AG10803 (cell line): Measurements from ENCODE around the gene SYNPO.
A peak's percentile ranks its signal among the peaks of the same experiment; 100 is the strongest.

Source experiments
- DNase-seq: peaks from one replicate; pipeline ENCODE4 v3.0.0; 2010; ENCODE audit warnings: low read depth
- H3K4me3 ChIP-seq: 2 replicates; pipeline ENCODE4 v1.5.1; 2011; ENCODE audit warnings: mild to moderate bottlenecking, low read length, control low read depth
- CTCF ChIP-seq: conservative IDR thresholded peaks from 2 replicates; pipeline ENCODE4 v1.5.1; 2011; ENCODE audit warnings: mild to moderate bottlenecking, low read length, control low read depth, inconsistent platforms

Gene SYNPO

GRCh38 chr5:150613991-150614660 is 26.3 kb upstream of the SYNPO start:
- 0 out of 2 replicates have a peak, but pooled peaks have one; percentile 11 for TF ChIP-seq CTCF
- H3K4me3 ChIP-seq: no peak overlapping the region
- DNase-seq: no peak

GRCh38 chr5:150614661-150615060 is 25.8 kb upstream of the SYNPO start:
- no peak for TF ChIP-seq CTCF
- DNase-seq: no peak
- no peak overlapping the region for H3K4me3 ChIP-seq

GRCh38 chr5:150615141-150615699 is 25.2 kb upstream of the SYNPO start:
- no peak overlapping the region for H3K4me3 ChIP-seq
- TF ChIP-seq CTCF: no peak
- peak; percentile 68 for DNase-seq

GRCh38 chr5:150616024-150616470 is 24.4 kb upstream of the SYNPO start:
- no peak for TF ChIP-seq CTCF
- no peak overlapping the region for H3K4me3 ChIP-seq
- no peak for DNase-seq

GRCh38 chr5:150616506-150616905 is 24.0 kb upstream of the SYNPO start:
- DNase-seq: no peak
- TF ChIP-seq CTCF: no peak
- H3K4me3 ChIP-seq: no peak overlapping the region

- no peak for DNase-seq
- no peak overlapping the region for H3K4me3 ChIP-seq
- no peak for TF ChIP-seq CTCF
Observed at GRCh38 chr5:150618163-150618562, 22.3 kb upstream of the SYNPO start.
